ENCODE results near the gene CDHR1. TPM values are rescaled to one million over a fixed set of nuclear protein-coding genes. Genes with fewer than 3 reads are reported as not detected.
"Not testable (repeated sequence)": the region's sequence is repeated elsewhere in the genome, so short reads cannot be mapped to it uniquely, and the experiment has no call there.

CDHR1 gene
- total and polyA plus RNA-seq, 7 donors: 0.03 to 0.37 TPM; not detected in 5

DNA sequence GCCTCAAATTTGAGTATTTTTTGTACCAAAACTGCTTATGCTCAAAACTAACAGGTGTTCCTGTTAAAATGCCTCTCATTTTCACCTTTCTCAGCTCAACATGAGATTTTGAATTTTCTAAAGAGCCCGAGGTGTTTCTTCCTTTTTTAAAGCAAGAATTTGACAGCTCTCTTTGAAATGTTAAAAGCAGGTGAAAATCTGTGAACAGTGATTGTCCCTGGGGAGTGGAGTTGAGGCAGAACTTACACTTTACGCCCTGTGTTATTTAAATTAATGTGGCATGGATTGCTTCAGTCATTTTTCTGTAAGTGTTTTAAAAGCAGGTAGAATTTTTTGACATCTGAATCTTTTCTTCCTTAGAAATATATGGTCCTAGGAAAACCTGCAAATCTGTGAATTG is 29.9 kb upstream of the CDHR1 start:
- ATAC-seq: no peak

GRCh38 chr10:84166620-84167288 is 27.6 kb upstream of the CDHR1 start:
- intact Hi-C loops (cut with DNase I): no loop called here
- ATAC-seq: no peak
- H3K9me3 ChIP-seq: no peaks in the 10 kb centered on the region
- H3K4me3 ChIP-seq: no peak overlapping the region
- H3K36me3 ChIP-seq (ENCODE audit: insufficient read depth in 1 of 2, low read depth in 1 of 2): no peaks in the 10 kb centered on the region
- no peaks in the 10 kb centered on the region for H3K4me1 ChIP-seq
- H3K27me3 ChIP-seq (ENCODE audit: insufficient read depth in 3 of 3, low read length in 2 of 3): no peaks in the 10 kb centered on the region
- DNase-seq: no peak
- H3K27ac ChIP-seq: no peak overlapping the region
- TF ChIP-seq, protein P1, sequence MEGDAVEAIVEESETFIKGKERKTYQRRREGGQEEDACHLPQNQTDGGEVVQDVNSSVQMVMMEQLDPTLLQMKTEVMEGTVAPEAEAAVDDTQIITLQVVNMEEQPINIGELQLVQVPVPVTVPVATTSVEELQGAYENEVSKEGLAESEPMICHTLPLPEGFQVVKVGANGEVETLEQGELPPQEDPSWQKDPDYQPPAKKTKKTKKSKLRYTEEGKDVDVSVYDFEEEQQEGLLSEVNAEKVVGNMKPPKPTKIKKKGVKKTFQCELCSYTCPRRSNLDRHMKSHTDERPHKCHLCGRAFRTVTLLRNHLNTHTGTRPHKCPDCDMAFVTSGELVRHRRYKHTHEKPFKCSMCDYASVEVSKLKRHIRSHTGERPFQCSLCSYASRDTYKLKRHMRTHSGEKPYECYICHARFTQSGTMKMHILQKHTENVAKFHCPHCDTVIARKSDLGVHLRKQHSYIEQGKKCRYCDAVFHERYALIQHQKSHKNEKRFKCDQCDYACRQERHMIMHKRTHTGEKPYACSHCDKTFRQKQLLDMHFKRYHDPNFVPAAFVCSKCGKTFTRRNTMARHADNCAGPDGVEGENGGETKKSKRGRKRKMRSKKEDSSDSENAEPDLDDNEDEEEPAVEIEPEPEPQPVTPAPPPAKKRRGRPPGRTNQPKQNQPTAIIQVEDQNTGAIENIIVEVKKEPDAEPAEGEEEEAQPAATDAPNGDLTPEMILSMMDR (IDR thresholded peaks at IDR 0.05): no peak
- 89 to 93% (median 92%) methylated on average over 4 of the region's 4 CpGs for WGBS, 3 donors

More for the DNA sequence above, 29.9 kb upstream of the CDHR1 start:
- 17 to 21% (median 20%) methylated on average over 2 of the region's 2 CpGs for WGBS, 3 donors
- TF ChIP-seq, protein P1 (IDR thresholded peaks at IDR 0.05): no peak
- intact Hi-C loops (cut with DNase I): no loop called here
- Histone ChIP-seq H3K27me3 (ENCODE audit: insufficient read depth in 3 of 3, low read length in 2 of 3) (no peaks in the 10 kb centered on the region), H3K9me3 (no peaks in the 10 kb centered on the region), H3K27ac (no peak overlapping the region), H3K36me3 (ENCODE audit: insufficient read depth in 1 of 2, low read depth in 1 of 2) (no peaks in the 10 kb centered on the region), H3K4me3 (no peak overlapping the region), H3K4me1 (no peaks in the 10 kb centered on the region)
- no peak for DNase-seq

DNA sequence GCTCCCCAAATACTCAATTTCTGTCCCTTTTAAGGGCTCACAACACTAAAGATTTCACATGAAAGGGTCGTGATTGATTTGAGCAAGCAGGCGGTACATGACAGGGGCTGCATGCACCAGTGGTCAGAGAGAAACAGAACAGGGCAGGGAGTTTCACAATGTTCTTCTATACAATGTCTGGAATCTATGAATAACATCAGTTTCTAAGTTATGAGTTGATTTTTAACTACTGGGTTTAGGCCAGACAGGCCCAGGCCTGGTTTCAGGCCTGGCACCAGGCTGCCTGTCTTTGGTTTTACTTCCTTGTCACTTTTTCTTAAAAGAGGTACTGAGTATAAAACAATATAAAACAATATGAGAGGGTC is 27.1 kb upstream of the CDHR1 start:
- DNase-seq; H3K9me3 ChIP-seq; H3K27ac ChIP-seq; H3K4me3 ChIP-seq; ATAC-seq; H3K4me1 ChIP-seq; H3K36me3 ChIP-seq (ENCODE audit: insufficient read depth in 1 of 2, low read depth in 1 of 2); intact Hi-C loops (cut with DNase I); H3K27me3 ChIP-seq (ENCODE audit: insufficient read depth in 3 of 3, low read length in 2 of 3): not testable (repeated sequence)
- 88 to 89% (median 89%) methylated on average over 2 of the region's 2 CpGs for WGBS, 3 donors

DNA sequence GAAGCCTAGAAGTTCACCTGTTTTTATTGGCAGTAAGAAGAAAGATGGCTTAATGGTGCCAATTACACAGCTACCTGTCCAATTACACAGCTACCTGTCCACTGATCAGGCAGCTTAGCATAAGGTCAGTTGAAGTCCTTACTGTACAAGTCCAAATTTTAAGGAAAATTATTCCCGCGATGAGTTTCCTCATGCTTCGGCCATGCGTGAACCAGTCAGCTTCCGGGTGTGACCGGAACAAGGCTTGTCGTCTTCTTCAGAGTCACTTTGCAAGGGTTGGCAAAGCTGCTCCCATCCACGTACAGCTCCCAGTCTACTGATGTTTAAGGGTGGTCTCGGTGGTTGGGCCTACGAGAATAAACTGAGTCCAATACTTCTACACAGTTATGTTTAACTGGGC is 26.0 kb upstream of the CDHR1 start:
- intact Hi-C loops (cut with DNase I); H3K27me3 ChIP-seq (ENCODE audit: insufficient read depth in 3 of 3, low read length in 2 of 3); H3K36me3 ChIP-seq (ENCODE audit: insufficient read depth in 1 of 2, low read depth in 1 of 2); DNase-seq; H3K4me3 ChIP-seq; H3K27ac ChIP-seq; ATAC-seq; H3K4me1 ChIP-seq; H3K9me3 ChIP-seq: not testable (repeated sequence)
- WGBS, 3 donors: 94 to 97% (median 94%) methylated on average over 10 of the region's 10 CpGs

- H3K4me3 ChIP-seq; H3K4me1 ChIP-seq; DNase-seq; H3K9me3 ChIP-seq; ATAC-seq; H3K27me3 ChIP-seq (ENCODE audit: insufficient read depth in 3 of 3, low read length in 2 of 3); H3K27ac ChIP-seq; H3K36me3 ChIP-seq (ENCODE audit: insufficient read depth in 1 of 2, low read depth in 1 of 2); intact Hi-C loops (cut with DNase I): not testable (repeated sequence)
- 70 to 92% (median 71%) methylated on average over 2 of the region's 2 CpGs for WGBS, 3 donors
These were observed 23.1 kb upstream of the CDHR1 start for GRCh38 chr10:84171237-84171636.

DNA sequence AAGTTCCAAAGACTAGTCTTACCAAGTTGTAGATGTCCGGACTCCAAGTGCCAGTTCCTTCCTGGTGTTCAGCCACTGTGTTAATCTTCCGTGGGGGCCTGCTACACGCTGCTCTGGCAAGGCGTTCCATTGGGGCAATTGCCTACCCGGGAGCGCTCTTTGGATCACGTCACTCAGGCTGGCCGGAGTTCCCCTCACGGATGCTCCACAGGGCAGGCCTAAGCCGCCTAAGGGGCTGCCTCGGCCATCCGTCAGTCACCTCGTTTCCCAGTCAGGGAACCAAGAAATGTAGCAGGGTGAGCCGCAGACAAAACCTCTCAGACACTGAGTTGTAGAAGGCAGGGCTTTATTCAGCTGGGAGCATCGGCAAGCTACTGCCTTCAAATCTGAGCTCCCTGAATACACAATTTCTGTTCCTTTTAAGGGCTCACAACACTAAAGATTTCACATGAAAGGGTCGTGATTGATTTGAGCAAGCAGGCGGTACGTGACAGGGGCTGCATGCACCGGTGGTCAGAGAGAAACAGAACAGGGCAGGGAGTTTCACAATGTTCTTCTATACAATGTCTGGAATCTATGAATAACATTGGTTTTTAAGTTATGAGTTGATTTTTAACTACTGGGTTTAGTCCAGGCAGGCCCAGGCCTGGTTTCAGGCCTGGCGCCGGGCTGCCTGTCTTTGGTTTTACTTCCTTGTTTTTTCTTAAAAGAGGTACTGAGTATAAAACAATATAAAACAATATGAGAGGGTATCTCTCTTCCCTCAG is 22.5 kb upstream of the CDHR1 start:
- DNase-seq; H3K27ac ChIP-seq; intact Hi-C loops (cut with DNase I); H3K4me3 ChIP-seq; ATAC-seq; H3K36me3 ChIP-seq (ENCODE audit: insufficient read depth in 1 of 2, low read depth in 1 of 2); H3K27me3 ChIP-seq (ENCODE audit: insufficient read depth in 3 of 3, low read length in 2 of 3); H3K9me3 ChIP-seq; H3K4me1 ChIP-seq: not testable (repeated sequence)
- 84 to 85% (median 84%) methylated on average over 20 of the region's 21 CpGs for WGBS, 3 donors
